ENCODE results near the gene SDF4. TPM values are rescaled to one million over a fixed set of nuclear protein-coding genes. Genes with fewer than 3 reads are reported as not detected.
"Not testable (repeated sequence)": the region's sequence is repeated elsewhere in the genome, so short reads cannot be mapped to it uniquely, and the experiment has no call there.

Gene SDF4
- total RNA-seq, 2 donors from 2014 or later: 120 to 128 TPM

GRCh38 chr1:1253972-1254666 is 22.3 kb upstream of the SDF4 start:
- H3K27ac ChIP-seq: no peak overlapping the region
- H3K9me3 ChIP-seq: no peaks in the 10 kb centered on the region
- peaks cover 0 to 9% of the 10 kb centered on the region in 2 donors for H3K4me1 ChIP-seq
- peaks cover 40% of the 10 kb centered on the region for H3K36me3 ChIP-seq
- H3K4me3 ChIP-seq: no peak overlapping the region
- no peaks in the 10 kb centered on the region for H3K27me3 ChIP-seq
- no peak for TF ChIP-seq CTCF (IDR thresholded peaks at IDR 0.05)
- no peak for DNase-seq (ENCODE audit: low spot score)

- Histone ChIP-seq H3K27ac (no peak overlapping the region), H3K9me3 (no peaks in the 10 kb centered on the region), H3K4me3 (no peak overlapping the region), H3K27me3 (no peaks in the 10 kb centered on the region), H3K36me3 (peaks cover 38% of the 10 kb centered on the region), H3K4me1 (peaks cover 0 to 1% of the 10 kb centered on the region in 2 donors)
- no peak for DNase-seq (ENCODE audit: low spot score)
- no peak for TF ChIP-seq CTCF (IDR thresholded peaks at IDR 0.05)
These were observed 21.5 kb upstream of the SDF4 start for GRCh38 chr1:1253314-1253713.

- no peaks in the 10 kb centered on the region for H3K9me3 ChIP-seq
- H3K36me3 ChIP-seq: peaks cover 27% of the 10 kb centered on the region
- peaks cover 0 to 13% of the 10 kb centered on the region in 2 donors for H3K4me1 ChIP-seq
- no peak for DNase-seq (ENCODE audit: low spot score)
- H3K4me3 ChIP-seq: no peak overlapping the region
- no peak for TF ChIP-seq CTCF (IDR thresholded peaks at IDR 0.05)
- H3K27me3 ChIP-seq: peaks cover 0 to 6% of the 10 kb centered on the region in 2 donors
- H3K27ac ChIP-seq: no peak overlapping the region
These were observed 19.0 kb upstream of the SDF4 start for GRCh38 chr1:1250786-1251284.

GRCh38 chr1:1248009-1248913 is 16.5 kb upstream of the SDF4 start:
- H3K4me1 ChIP-seq: peaks cover 0 to 14% of the 10 kb centered on the region in 2 donors
- not testable (repeated sequence) for H3K4me3 ChIP-seq; H3K27me3 ChIP-seq; H3K27ac ChIP-seq; DNase-seq (ENCODE audit: low spot score); H3K9me3 ChIP-seq; H3K36me3 ChIP-seq

- H3K27ac ChIP-seq: no peak overlapping the region
- TF ChIP-seq CTCF (IDR thresholded peaks at IDR 0.05): no peak
- H3K9me3 ChIP-seq: no peaks in the 10 kb centered on the region
- H3K36me3 ChIP-seq: no peaks in the 10 kb centered on the region
- no peak overlapping the region for H3K4me3 ChIP-seq
- H3K4me1 ChIP-seq: peaks cover 0 to 14% of the 10 kb centered on the region in 2 donors
- peaks cover 4 to 8% of the 10 kb centered on the region in 2 donors for H3K27me3 ChIP-seq
- DNase-seq (ENCODE audit: low spot score): no peak
These were observed 15.6 kb upstream of the SDF4 start for GRCh38 chr1:1247341-1247913.
